Neural crest cell (in vitro differentiated cells): Measurements from ENCODE around the gene CPPED1. TPM values are rescaled to one million over a fixed set of nuclear protein-coding genes. Genes with fewer than 3 reads are reported as not detected.

Experiments used
- DNase-seq: peaks from one replicate; pipeline ENCODE4 v3.0.0; 2021; ENCODE audit warnings: low read depth, mixed read lengths, low spot score
- H3K27ac Mint-ChIP-seq: one replicate; pipeline ENCODE4 v1.8.0; 2021; ENCODE audit warnings: mild to moderate bottlenecking, mixed read lengths; ENCODE audit not compliant: unreplicated experiment
- H3K27me3 Mint-ChIP-seq: 2 replicates; pipeline ENCODE4 v1.8.0; 2021; ENCODE audit warnings: low read depth, mild to moderate bottlenecking, mixed read lengths
- H3K36me3 Mint-ChIP-seq: 2 replicates; pipeline ENCODE4 v1.8.0; 2021; ENCODE audit warnings: low read depth, mild to moderate bottlenecking, mixed read lengths
- H3K4me1 Mint-ChIP-seq: 2 replicates; pipeline ENCODE4 v1.8.0; 2021; ENCODE audit warnings: mixed read lengths
- H3K4me3 Mint-ChIP-seq: one replicate; pipeline ENCODE4 v1.8.0; 2021; ENCODE audit warnings: mild to moderate bottlenecking, mixed read lengths
- H3K9me3 Mint-ChIP-seq: 2 replicates; pipeline ENCODE4 v1.8.0; 2021; ENCODE audit warnings: mixed read lengths
- total RNA-seq: library from RNA; stranded (reverse); gene quantifications from 2 replicates; pipeline ENCODE4 v1.2.1, GENCODE V29; 2021
- TF ChIP-seq, protein P1 (sequence below): fragments of 200-600 bp; sonication (generic); conservative IDR thresholded peaks from 2 replicates; pipeline ENCODE4 v1.5.0; 2021; ENCODE audit warnings: antibody characterized with exemption, mild to moderate bottlenecking

CPPED1 gene
- total RNA-seq, 1 donor from 2014 or later: 6.9 TPM

DNA sequence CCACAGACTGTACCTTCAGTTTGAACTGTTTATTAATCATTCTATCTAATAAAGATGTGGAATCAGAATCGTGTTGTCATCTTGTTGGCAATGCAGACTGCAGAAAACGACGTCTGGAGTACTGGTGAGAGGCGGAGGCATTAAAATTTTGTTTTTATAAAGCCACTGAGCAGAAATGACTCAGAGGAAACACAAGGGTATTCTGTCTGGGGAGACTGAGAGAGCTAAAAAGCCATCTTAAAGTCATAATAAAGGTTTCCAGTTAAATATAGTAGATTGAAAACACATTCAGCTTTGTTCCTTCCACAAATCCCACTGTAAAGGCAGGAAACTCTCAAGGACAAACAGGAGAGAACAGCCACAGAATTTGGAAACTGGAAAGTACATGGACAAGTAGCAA is 74.2 kb downstream of the CPPED1 start:
- TF ChIP-seq, protein P1, sequence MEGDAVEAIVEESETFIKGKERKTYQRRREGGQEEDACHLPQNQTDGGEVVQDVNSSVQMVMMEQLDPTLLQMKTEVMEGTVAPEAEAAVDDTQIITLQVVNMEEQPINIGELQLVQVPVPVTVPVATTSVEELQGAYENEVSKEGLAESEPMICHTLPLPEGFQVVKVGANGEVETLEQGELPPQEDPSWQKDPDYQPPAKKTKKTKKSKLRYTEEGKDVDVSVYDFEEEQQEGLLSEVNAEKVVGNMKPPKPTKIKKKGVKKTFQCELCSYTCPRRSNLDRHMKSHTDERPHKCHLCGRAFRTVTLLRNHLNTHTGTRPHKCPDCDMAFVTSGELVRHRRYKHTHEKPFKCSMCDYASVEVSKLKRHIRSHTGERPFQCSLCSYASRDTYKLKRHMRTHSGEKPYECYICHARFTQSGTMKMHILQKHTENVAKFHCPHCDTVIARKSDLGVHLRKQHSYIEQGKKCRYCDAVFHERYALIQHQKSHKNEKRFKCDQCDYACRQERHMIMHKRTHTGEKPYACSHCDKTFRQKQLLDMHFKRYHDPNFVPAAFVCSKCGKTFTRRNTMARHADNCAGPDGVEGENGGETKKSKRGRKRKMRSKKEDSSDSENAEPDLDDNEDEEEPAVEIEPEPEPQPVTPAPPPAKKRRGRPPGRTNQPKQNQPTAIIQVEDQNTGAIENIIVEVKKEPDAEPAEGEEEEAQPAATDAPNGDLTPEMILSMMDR: no peak
- peaks cover 9% of the 10 kb centered on the region for H3K9me3 Mint-ChIP-seq
- H3K27me3 Mint-ChIP-seq: no peaks in the 10 kb centered on the region
- no peak for DNase-seq
- H3K4me1 Mint-ChIP-seq: peaks cover 6% of the 10 kb centered on the region
- no peak overlapping the region for H3K4me3 Mint-ChIP-seq
- no peak overlapping the region for H3K27ac Mint-ChIP-seq
- peaks cover 18% of the 10 kb centered on the region for H3K36me3 Mint-ChIP-seq

DNA sequence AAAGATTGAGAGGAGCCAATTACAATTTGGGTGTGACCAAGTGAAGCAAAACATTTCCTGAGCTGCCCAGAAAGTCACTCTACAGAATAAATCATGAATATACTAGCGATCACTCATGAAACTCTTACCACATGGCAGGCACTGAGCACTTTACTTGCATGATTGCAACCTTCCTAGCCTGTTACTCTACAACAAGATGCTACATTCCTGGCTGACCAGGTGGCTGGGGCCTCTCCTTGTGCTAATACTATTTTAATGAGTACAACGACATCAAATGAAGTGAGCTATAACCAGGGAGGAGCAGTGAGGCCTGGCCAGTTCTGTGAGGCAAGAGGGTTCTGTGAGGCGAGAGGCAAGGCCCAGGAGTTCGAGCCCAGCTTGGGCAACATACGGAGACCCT is 75.2 kb downstream of the CPPED1 start:
- peaks cover 10% of the 10 kb centered on the region for H3K4me1 Mint-ChIP-seq
- no peak for DNase-seq
- no peak overlapping the region for H3K4me3 Mint-ChIP-seq
- H3K36me3 Mint-ChIP-seq: peaks cover 14% of the 10 kb centered on the region
- no peaks in the 10 kb centered on the region for H3K27me3 Mint-ChIP-seq
- peaks cover 7% of the 10 kb centered on the region for H3K9me3 Mint-ChIP-seq
- TF ChIP-seq, protein P1: no peak
- H3K27ac Mint-ChIP-seq: no peak overlapping the region

DNA sequence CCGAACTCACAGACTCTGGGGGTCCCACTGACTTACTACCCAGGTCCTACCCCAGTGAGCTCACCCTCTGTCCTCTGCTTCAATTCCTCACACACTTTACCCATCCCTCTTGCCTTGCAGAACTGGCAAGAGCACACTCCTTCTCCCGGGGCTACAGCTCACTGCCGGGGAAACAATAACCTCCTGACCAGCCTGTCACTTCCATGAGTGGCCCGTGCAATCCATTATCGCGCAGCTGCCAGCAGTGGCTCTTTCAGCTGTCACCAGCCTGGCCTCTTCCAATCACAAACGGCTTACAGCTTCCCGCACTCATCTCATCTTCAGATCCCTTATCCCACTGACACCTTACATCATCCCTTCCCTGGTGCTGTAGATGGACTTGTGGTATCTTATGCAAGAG is 79.5 kb downstream of the CPPED1 start:
- H3K27me3 Mint-ChIP-seq: no peaks in the 10 kb centered on the region
- H3K27ac Mint-ChIP-seq: no peak overlapping the region
- peaks cover 12% of the 10 kb centered on the region for H3K4me1 Mint-ChIP-seq
- H3K9me3 Mint-ChIP-seq: peaks cover 2% of the 10 kb centered on the region
- no peak overlapping the region for H3K4me3 Mint-ChIP-seq
- DNase-seq: no peak
- TF ChIP-seq, protein P1: no peak
- no peaks in the 10 kb centered on the region for H3K36me3 Mint-ChIP-seq

DNA sequence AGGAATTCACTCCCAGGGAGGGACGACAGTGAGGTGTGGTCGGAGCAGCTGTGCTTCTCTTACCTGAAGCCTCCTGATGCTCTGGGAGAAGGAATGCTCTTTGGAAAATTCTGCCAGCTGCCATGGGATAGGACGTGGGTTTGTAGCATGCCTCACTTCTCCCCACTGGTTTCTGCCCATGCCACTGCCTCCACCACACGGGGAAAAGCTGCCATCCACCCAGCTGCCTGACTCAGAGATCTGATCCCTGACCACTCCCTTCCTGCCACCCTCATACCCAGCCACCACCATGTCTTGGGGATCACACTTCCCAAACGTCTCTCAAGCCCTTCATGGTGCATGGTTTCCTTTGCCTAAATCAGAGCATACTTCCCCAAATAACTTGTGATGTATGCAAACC is 80.0 kb downstream of the CPPED1 start:
- TF ChIP-seq, protein P1: no peak
- Mint-ChIP-seq H3K4me1 (peaks cover 11% of the 10 kb centered on the region), H3K4me3 (no peak overlapping the region), H3K27ac (no peak overlapping the region), H3K27me3 (no peaks in the 10 kb centered on the region), H3K9me3 (peaks cover 2% of the 10 kb centered on the region), H3K36me3 (no peaks in the 10 kb centered on the region)
- DNase-seq: no peak

DNA sequence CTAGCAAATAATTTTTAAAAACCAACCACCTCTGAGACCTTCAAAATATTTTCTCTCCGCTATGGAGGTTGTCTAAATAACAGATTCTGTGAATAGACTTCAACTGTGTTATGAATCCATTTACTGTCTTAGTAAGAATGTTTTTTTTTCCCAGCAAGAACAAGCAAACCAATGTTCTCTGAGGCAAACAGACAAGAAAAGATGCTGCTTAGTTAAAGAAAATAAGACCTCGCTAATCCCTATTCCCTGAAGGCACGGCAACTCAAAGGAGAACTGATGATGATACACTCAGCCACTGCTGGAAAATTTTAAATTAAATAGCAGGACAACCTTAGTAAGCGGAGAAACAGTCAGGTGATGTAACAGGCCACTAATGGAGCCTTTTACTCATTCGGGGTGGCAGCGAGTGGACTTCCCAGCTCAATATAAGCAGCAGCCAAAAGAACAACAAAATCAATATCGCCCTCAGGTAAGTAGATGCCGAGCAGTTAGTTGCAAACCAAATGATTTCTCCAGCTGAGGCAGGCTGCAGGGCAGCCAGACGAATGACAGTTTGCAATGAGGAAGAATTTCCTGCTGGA is 81.8 kb downstream of the CPPED1 start:
- peaks cover 2% of the 10 kb centered on the region for H3K9me3 Mint-ChIP-seq
- peaks cover 11% of the 10 kb centered on the region for H3K4me1 Mint-ChIP-seq
- H3K4me3 Mint-ChIP-seq: no peak overlapping the region
- H3K36me3 Mint-ChIP-seq: no peaks in the 10 kb centered on the region
- H3K27me3 Mint-ChIP-seq: no peaks in the 10 kb centered on the region
- DNase-seq: no peak
- H3K27ac Mint-ChIP-seq: no peak overlapping the region
- TF ChIP-seq, protein P1: no peak
